ENCODE measurements around the gene TCEA2. TPM values are rescaled to one million over a fixed set of nuclear protein-coding genes. Genes with fewer than 3 reads are reported as not detected.
A peak's percentile ranks its signal among the peaks of the same experiment; 100 is the strongest.

The TCEA2 gene
- total and polyA plus RNA-seq, 2 of the 13 experiments (the other 11 are each of a cell fraction or from before 2014, with no cell fraction given): 28.1 to 33.7 TPM

DNA sequence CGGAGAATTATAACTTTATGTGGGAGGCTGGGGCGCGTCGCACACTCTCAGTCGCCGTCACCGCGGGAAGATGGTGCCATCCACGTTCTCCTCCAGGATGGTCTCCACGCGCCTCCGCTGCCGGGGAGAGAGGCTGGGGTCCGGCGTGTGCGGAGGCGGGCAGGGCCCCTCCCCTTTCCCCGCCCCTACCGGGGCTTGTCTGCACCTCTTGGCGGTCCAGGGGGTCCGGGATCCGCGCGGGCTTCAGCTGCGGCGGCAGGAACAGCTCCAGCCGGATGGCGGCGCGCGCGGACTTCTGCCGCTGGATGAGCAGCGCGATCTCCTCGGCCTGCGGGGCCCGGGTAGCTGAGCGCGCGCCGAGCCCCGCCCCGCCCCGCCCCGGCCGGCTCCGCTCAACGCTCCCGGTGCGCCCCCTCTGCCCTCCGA lies 20.4 kb downstream of the TCEA2 start (continued):
- TF ChIP-seq, protein P1, sequence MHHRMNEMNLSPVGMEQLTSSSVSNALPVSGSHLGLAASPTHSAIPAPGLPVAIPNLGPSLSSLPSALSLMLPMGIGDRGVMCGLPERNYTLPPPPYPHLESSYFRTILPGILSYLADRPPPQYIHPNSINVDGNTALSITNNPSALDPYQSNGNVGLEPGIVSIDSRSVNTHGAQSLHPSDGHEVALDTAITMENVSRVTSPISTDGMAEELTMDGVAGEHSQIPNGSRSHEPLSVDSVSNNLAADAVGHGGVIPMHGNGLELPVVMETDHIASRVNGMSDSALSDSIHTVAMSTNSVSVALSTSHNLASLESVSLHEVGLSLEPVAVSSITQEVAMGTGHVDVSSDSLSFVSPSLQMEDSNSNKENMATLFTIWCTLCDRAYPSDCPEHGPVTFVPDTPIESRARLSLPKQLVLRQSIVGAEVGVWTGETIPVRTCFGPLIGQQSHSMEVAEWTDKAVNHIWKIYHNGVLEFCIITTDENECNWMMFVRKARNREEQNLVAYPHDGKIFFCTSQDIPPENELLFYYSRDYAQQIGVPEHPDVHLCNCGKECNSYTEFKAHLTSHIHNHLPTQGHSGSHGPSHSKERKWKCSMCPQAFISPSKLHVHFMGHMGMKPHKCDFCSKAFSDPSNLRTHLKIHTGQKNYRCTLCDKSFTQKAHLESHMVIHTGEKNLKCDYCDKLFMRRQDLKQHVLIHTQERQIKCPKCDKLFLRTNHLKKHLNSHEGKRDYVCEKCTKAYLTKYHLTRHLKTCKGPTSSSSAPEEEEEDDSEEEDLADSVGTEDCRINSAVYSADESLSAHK (CRISPR knock-in tag; IDR thresholded peaks at IDR 0.05; ENCODE audit: borderline replicate concordance): no peak
- peak; percentile 84 for TF ChIP-seq STAG1 (CRISPR knock-in tag; IDR thresholded peaks at IDR 0.05)
- peak; percentile 53; the same call in 1 of the 2 replicates for TF ChIP-seq ZBTB38 (CRISPR knock-in tag; IDR thresholded peaks at IDR 0.05)
- no peak for TF ChIP-seq SNRNP70 (IDR thresholded peaks at IDR 0.05; ENCODE audit: low read depth, low read length)
- TF ChIP-seq, protein P2, sequence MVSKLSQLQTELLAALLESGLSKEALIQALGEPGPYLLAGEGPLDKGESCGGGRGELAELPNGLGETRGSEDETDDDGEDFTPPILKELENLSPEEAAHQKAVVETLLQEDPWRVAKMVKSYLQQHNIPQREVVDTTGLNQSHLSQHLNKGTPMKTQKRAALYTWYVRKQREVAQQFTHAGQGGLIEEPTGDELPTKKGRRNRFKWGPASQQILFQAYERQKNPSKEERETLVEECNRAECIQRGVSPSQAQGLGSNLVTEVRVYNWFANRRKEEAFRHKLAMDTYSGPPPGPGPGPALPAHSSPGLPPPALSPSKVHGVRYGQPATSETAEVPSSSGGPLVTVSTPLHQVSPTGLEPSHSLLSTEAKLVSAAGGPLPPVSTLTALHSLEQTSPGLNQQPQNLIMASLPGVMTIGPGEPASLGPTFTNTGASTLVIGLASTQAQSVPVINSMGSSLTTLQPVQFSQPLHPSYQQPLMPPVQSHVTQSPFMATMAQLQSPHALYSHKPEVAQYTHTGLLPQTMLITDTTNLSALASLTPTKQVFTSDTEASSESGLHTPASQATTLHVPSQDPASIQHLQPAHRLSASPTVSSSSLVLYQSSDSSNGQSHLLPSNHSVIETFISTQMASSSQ (IDR thresholded peaks at IDR 0.05; ENCODE audit: low read depth): no peak
- TF ChIP-seq, protein P2 (CRISPR knock-in tag; IDR thresholded peaks at IDR 0.05; ENCODE audit: borderline replicate concordance): no peak
- TF ChIP-seq ZNF296 (CRISPR knock-in tag; conservative IDR thresholded peaks at IDR 0.05): no peak
- peak; percentile 59; the same call in 1 of the 2 replicates for TF ChIP-seq HDAC1 (CRISPR knock-in tag; IDR thresholded peaks at IDR 0.05)
- peak; percentile 36; the same call in 1 of the 2 replicates for TF ChIP-seq ZNF607 (CRISPR knock-in tag; IDR thresholded peaks at IDR 0.05; ENCODE audit: borderline replicate concordance)
- no peak for TF ChIP-seq ZNF775 (CRISPR knock-in tag; IDR thresholded peaks at IDR 0.05; ENCODE audit: borderline replicate concordance)
- TF ChIP-seq, protein P3, sequence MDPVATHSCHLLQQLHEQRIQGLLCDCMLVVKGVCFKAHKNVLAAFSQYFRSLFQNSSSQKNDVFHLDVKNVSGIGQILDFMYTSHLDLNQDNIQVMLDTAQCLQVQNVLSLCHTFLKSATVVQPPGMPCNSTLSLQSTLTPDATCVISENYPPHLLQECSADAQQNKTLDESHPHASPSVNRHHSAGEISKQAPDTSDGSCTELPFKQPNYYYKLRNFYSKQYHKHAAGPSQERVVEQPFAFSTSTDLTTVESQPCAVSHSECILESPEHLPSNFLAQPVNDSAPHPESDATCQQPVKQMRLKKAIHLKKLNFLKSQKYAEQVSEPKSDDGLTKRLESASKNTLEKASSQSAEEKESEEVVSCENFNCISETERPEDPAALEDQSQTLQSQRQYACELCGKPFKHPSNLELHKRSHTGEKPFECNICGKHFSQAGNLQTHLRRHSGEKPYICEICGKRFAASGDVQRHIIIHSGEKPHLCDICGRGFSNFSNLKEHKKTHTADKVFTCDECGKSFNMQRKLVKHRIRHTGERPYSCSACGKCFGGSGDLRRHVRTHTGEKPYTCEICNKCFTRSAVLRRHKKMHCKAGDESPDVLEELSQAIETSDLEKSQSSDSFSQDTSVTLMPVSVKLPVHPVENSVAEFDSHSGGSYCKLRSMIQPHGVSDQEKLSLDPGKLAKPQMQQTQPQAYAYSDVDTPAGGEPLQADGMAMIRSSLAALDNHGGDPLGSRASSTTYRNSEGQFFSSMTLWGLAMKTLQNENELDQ (CRISPR knock-in tag; IDR thresholded peaks at IDR 0.05; ENCODE audit: borderline replicate concordance): no peak
- TF ChIP-seq, protein P4, sequence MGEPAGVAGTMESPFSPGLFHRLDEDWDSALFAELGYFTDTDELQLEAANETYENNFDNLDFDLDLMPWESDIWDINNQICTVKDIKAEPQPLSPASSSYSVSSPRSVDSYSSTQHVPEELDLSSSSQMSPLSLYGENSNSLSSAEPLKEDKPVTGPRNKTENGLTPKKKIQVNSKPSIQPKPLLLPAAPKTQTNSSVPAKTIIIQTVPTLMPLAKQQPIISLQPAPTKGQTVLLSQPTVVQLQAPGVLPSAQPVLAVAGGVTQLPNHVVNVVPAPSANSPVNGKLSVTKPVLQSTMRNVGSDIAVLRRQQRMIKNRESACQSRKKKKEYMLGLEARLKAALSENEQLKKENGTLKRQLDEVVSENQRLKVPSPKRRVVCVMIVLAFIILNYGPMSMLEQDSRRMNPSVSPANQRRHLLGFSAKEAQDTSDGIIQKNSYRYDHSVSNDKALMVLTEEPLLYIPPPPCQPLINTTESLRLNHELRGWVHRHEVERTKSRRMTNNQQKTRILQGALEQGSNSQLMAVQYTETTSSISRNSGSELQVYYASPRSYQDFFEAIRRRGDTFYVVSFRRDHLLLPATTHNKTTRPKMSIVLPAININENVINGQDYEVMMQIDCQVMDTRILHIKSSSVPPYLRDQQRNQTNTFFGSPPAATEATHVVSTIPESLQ (CRISPR knock-in tag; conservative IDR thresholded peaks at IDR 0.05): no peak
- no peak for TF ChIP-seq HMG20A (CRISPR knock-in tag; IDR thresholded peaks at IDR 0.05; ENCODE audit: borderline replicate concordance)
- TF ChIP-seq, protein P5, sequence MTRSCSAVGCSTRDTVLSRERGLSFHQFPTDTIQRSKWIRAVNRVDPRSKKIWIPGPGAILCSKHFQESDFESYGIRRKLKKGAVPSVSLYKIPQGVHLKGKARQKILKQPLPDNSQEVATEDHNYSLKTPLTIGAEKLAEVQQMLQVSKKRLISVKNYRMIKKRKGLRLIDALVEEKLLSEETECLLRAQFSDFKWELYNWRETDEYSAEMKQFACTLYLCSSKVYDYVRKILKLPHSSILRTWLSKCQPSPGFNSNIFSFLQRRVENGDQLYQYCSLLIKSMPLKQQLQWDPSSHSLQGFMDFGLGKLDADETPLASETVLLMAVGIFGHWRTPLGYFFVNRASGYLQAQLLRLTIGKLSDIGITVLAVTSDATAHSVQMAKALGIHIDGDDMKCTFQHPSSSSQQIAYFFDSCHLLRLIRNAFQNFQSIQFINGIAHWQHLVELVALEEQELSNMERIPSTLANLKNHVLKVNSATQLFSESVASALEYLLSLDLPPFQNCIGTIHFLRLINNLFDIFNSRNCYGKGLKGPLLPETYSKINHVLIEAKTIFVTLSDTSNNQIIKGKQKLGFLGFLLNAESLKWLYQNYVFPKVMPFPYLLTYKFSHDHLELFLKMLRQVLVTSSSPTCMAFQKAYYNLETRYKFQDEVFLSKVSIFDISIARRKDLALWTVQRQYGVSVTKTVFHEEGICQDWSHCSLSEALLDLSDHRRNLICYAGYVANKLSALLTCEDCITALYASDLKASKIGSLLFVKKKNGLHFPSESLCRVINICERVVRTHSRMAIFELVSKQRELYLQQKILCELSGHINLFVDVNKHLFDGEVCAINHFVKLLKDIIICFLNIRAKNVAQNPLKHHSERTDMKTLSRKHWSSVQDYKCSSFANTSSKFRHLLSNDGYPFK (CRISPR knock-in tag; IDR thresholded peaks at IDR 0.05; ENCODE audit: borderline replicate concordance): 0 out of 2 replicates have a peak, but pooled peaks have one; percentile 28
